H1 (cell line): Measurements from ENCODE around the gene MYO3A. TPM values are rescaled to one million over a fixed set of nuclear protein-coding genes. Genes with fewer than 3 reads are reported as not detected.

ENCODE experiments used
- CHD7 ChIP-seq: fragments of 300-600 bp; sonication (generic); IDR thresholded peaks from 2 replicates; pipeline ENCODE4 v1.7.1; 2012; ENCODE audit warnings: low read length, moderate library complexity, mild to moderate bottlenecking, inconsistent platforms; ENCODE audit not compliant: insufficient replicate concordance
- FOSL1 ChIP-seq: IDR thresholded peaks from 2 replicates; pipeline ENCODE4 v1.6.1; 2011; ENCODE audit warnings: mild to moderate bottlenecking, low read depth, low read length, moderate library complexity; ENCODE audit not compliant: insufficient read depth
- polyA plus RNA-seq, 7 experiments: library from polyadenylated mRNA; depleted of rRNA in 3 of 7; stranded (reverse) in 5 of 7; unstranded in 2 of 7; fragments of >200 nt in 5 of 7; fragments of 200-250 nt in 2 of 7; gene quantifications; 1 replicate in 5 of 7; 2 replicates in 1 of 7; 4 replicates in 1 of 7; pipeline versions ENCODE4 v1.2.1 to v1.2.3, GENCODE V29; 2011 to 2013; ENCODE audit warnings: missing spikeins in 2 of 7, mixed read lengths in 2 of 7
- total RNA-seq: library from RNA; stranded (reverse); fragmentation: NEBNext Ultra II Directional; extraction: Animal tissue kit (Norgen Biotek cat#: 25700); gene quantifications from 2 replicates; pipeline ENCODE4 v1.2.1, GENCODE V29; 2021

Gene MYO3A
- total and polyA plus RNA-seq, 2 of the 8 experiments (the other 6 are each of a cell fraction or from before 2014, with no cell fraction given), result 3.9 to 5.3 TPM

- TF ChIP-seq CHD7 (no peak), FOSL1 (no peak)
Measured at GRCh38 chr10:26015092-26015491, 81.1 kb downstream of the MYO3A start (continued).
